NCI-H2081 (cell line): ENCODE measurements around the gene IER3.
"Not testable (repeated sequence)": the region's sequence is repeated elsewhere in the genome, so short reads cannot be mapped to it uniquely, and the experiment has no call there.

Experiments used
- DNase-seq, 2 experiments: peaks; one replicate each; lab custom pipeline; 2025; lab: John Stamatoyannopoulos, UW

The IER3 gene

GRCh38 chr6:30768634-30769087 lies 24.3 kb upstream of the IER3 start:
- no peak for DNase-seq

- no peak for DNase-seq
Measured at GRCh38 chr6:30767944-30768301, 23.6 kb upstream of the IER3 start.

GRCh38 chr6:30767158-30767943 lies 23.0 kb upstream of the IER3 start:
- no peak for DNase-seq

- DNase-seq: no peak
Measured at GRCh38 chr6:30766461-30767157, 22.3 kb upstream of the IER3 start.

- not testable (repeated sequence) for DNase-seq
Measured at GRCh38 chr6:30765495-30765894, 21.1 kb upstream of the IER3 start.

DNA sequence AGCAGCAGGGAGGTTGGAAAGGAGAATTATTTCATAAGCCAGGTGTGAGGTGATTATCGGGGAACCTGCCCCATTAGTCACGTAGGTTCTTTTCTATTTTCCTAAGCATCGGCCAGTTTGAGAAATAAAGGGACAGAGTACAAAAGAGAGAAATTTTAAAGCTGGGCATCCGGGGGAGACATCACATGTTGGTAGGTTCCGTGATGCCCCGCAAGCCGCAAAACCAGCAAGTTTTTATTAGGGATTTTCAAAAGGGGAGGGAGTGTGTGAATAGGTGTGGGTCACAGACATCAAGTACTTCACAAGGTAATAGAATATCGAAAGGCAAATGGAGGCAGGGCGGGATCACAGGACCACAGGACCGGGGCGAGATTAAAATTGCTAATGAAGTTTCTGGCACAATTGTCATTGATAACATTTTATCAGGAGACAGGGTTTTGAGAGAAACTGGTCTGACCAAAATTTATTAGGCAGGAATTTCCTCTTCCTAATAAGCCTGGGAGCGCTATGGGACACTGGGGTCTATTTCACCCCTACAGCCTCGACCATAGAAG lies 20.2 kb upstream of the IER3 start:
- DNase-seq: not testable (repeated sequence)

DNA sequence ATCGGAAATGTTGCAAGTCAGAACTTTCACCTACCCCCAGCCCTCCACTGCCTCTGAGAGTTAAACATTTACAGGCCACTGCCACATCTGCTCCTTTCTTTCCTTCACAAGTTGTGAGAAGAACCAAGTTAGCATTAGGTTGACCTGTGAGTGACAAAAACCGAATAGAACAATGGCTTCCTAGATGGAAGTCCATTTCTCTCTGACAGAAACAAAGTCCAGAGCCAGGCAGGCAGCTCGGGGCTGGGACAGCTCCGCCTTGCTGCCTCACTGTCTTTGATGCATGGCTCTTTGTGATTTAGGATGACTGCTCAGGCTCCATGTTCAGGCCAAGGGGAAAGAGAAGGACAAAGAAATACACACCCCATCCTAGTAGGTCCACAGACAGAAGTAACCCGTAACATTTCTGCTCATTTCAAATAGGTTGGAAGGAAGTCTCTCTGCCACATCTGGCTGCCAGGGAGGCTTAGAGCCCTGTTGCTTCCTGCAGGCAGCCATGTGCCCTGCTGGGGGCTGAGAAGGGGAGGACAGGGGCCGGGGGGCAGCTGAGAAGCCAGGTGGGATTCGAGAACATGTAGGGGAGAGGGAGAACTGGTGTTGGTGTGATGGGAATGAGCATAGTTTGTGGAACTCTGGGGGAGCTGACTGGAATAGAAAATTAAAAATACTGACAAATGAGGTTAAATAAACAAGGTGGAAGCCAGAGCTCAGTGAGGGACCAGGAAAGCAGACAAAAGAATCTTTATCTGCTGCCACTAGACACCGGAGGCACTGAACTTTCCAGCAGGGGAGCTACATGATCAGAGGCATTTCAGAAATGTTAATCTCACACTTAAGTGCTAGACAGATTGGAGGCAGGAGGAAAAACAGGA lies 19.5 kb upstream of the IER3 start:
- DNase-seq: peak; percentile 21 to 77

GRCh38 chr6:30763155-30763617 lies 18.8 kb upstream of the IER3 start:
- no peak for DNase-seq

GRCh38 chr6:30761791-30762429 lies 17.6 kb upstream of the IER3 start:
- no peak for DNase-seq

DNA sequence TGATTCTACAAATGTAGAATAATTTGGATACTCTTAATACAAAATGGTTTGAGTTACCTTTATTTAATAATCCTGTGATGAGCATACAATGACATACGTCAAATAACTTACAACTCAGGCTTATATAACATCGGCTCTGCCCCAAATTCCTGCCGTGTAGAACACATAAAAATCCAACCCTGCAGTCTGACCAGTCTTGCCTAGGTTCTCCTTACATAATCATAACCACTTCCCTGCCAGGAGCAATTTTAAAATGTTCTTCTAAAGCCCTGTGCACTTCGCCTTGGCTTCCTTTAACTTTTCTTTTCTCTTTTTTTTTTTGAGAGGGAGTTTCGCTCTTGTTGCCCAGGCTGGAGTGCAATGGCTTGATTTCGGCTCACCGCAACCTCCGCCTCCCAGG lies 16.2 kb upstream of the IER3 start:
- DNase-seq: no peak

GRCh38 chr6:30759575-30760239 lies 15.4 kb upstream of the IER3 start:
- no peak for DNase-seq

GRCh38 chr6:30757261-30757904 lies 13.0 kb upstream of the IER3 start:
- no peak for DNase-seq

GRCh38 chr6:30756405-30757003 lies 12.2 kb upstream of the IER3 start:
- not testable (repeated sequence) for DNase-seq

GRCh38 chr6:30754631-30755030 lies 10.3 kb upstream of the IER3 start:
- DNase-seq: no peak

GRCh38 chr6:30752157-30752927 lies 8.0 kb upstream of the IER3 start:
- DNase-seq: no peak

GRCh38 chr6:30750379-30750668 lies 6.0 kb upstream of the IER3 start:
- DNase-seq: no peak

DNA sequence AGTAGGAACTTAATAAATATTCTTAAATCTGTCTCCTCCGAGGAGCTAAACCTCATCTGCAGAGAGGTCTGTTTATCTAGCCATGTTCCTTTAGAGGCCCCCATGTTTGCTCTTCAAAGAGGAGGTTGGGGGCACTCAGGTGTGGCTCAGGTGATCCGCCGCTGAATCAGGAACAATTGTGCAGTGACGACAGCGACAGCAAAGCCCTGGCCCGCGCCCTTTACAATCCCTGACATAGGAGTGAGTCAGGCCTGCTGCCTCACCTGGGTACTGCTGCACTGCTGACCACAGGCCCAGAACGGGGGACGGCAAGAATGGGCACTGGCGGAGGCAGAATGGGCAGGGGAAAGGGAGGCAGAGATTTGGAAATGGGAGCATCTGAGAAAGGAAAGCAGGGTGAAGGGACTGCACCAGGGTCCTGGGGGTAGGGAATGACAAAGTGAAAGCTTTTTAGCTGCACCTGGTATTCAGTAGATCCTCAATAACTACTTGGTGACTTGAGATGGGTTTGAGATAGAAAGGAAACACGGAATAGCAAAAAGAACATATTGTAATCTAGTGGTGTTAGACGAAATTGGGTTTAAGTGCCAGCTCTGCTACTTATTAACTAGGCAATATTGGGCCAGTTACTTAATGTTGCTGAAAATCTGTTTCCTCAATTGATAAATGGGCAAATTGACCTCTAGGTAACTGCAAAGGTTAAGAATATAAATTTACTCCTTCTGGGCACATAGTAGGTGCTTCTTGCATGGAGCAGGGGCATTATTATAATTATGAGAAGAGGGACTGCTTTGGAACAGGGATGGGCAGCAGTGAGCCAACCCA lies 5.4 kb upstream of the IER3 start:
- DNase-seq: no peak

- DNase-seq: no peak
Measured at GRCh38 chr6:30748851-30749540, 4.6 kb upstream of the IER3 start.
